DMS79 (cell line): ENCODE data around the gene NME2.

ENCODE experiments used
- DNase-seq: peaks from one replicate; lab custom pipeline; 2025; lab: John Stamatoyannopoulos, UW

The NME2 gene

DNA sequence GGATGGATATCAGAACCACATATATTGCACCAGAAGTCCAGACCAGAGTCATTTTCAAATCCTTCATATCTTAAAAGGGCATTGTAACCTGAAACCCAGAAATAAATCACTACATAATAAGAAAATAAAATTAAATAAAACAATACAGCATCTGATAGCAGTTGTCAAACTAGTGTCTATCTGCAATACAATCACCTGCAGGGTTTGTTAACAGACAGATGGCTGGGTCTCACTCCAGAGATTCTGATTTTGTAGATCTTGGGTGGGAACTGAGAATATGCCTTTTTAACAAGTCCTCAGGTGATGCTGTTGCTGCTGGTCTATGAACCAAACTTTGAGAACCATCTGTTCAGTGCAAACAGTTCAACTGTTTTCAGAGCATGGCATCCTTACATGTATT lies 37.6 kb downstream of the NME2 start:
- DNase-seq = no peak

DNA sequence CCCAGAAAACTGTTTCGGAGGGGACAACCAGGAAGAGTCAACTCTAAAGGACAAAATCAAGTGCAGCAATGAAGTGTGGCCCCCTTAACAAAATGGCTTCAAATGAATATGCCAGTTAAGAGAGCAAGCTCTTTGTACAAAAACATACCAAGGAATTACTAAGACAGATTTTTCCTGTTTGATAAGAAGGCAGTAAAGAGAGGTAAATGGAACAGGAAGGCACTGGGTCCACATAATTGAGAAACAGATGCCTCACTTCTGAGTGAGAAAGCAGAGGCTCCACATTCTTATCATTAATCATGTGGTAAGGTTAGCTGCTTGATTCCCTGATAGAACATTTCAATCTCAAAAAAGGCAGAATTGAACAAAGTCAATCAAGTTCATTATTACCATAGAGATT lies 48.7 kb downstream of the NME2 start:
- DNase-seq = no peak

- no peak for DNase-seq
Observed at GRCh38 chr17:51217946-51218345, 51.7 kb downstream of the NME2 start.

GRCh38 chr17:51221322-51221721 lies 55.1 kb downstream of the NME2 start:
- no peak for DNase-seq
